K562 (cell line): ENCODE measurements around the gene CD300LG. TPM values are rescaled to one million over a fixed set of nuclear protein-coding genes. Genes with fewer than 3 reads are reported as not detected.
A peak's percentile ranks its signal among the peaks of the same experiment; 100 is the strongest.

ENCODE experiments used
- ATAC-seq: fragments of 200-7000 bp; cut with Tn5 transposase; 3 replicates; pipeline ENCODE4 v1.9.1; 2020; ENCODE audit warnings: moderate library complexity
- BruUV-seq: library from RNA; stranded (reverse); fragments of 400-500 nt; replicated peaks from 2 replicates; lab custom pipeline; 2021; lab: Mats Ljungman, UMichigan
- CTCF ChIA-PET: fragments of 300-600 bp; formaldehyde crosslinking; extraction: SDS; loops from one replicate; lab custom pipeline; 2021; ENCODE audit warnings: low intra/inter-chr PET ratio; lab: Yijun Ruan, JAX
- POLR2A ChIA-PET: fragments of 300-600, 350-650 bp; sonication (Branson Sonifier 250); formaldehyde crosslinking; extraction: SDS; loops from one replicate; lab custom pipeline; 2021; ENCODE audit warnings: antibody characterized with exemption, inconsistent platforms; lab: Yijun Ruan, JAX
- DNase-seq, 4 experiments: peaks; one replicate each; pipeline versions ENCODE4 v3.0.0 to v3.0.0-alpha.2; 2011 to 2018; ENCODE audit warnings: low spot score in 3 of 4, mixed read lengths in 3 of 4; ENCODE audit errors: extremely low read depth in 1 of 4
- FAIRE-seq: peaks from 2 replicates; lab custom pipeline; 2011; peaks lifted over from hg19 to GRCh38; lab: Jason Lieb, UNC
- H2AFZ ChIP-seq: 2 replicates; pipeline ENCODE4 v1.6.0; 2011; ENCODE audit warnings: low read depth, low read length, control low read depth, inconsistent platforms
- H3K27ac ChIP-seq: fragments of 200-600 bp; 3 replicates; pipeline ENCODE4 v1.8.0; 2011; ENCODE audit warnings: low read depth, mild to moderate bottlenecking, control low read depth, inconsistent platforms, low read length, moderate library complexity, mixed read lengths; ENCODE audit errors: extremely low read depth
- H3K27me3 ChIP-seq, 2 experiments: fragments of 300-600 bp in 1 of 2; 2 replicates in 1 of 2; 3 replicates in 1 of 2; pipeline versions ENCODE4 v1.6.0 to v1.8.0; 2011; ENCODE audit warnings: inconsistent platforms in 2 of 2, low read length in 2 of 2, mild to moderate bottlenecking in 1 of 2, mixed read lengths in 1 of 2, moderate library complexity in 1 of 2; ENCODE audit not compliant: control insufficient read depth in 2 of 2, insufficient read depth in 2 of 2
- H3K36me3 ChIP-seq: fragments of 300-600 bp; 3 replicates; pipeline ENCODE4 v1.8.0; 2011; ENCODE audit warnings: mild to moderate bottlenecking, low read length, inconsistent platforms; ENCODE audit not compliant: control insufficient read depth, insufficient read depth
- H3K4me1 ChIP-seq, 2 experiments: fragments of 200-600 bp in 1 of 2; replicated peaks in 1 of 2; 2 replicates in 1 of 2; 3 replicates in 1 of 2; pipeline versions ENCODE4 v1.5.1 to v1.8.0; 2011; ENCODE audit warnings: inconsistent platforms in 2 of 2, low read length in 2 of 2, mild to moderate bottlenecking in 1 of 2, mixed read lengths in 1 of 2, moderate library complexity in 1 of 2; ENCODE audit not compliant: control insufficient read depth in 2 of 2, insufficient read depth in 2 of 2
- H3K4me2 ChIP-seq: 2 replicates; pipeline ENCODE4 v1.6.1; 2011; ENCODE audit warnings: low read length, control low read depth, inconsistent platforms, mixed read lengths; ENCODE audit not compliant: insufficient read depth
- H3K4me3 ChIP-seq: fragments of 200-600 bp; sonication (generic), shearing (Covaris generic); 2 replicates; pipeline ENCODE4 v1.5.1; 2016; ENCODE audit warnings: control low read depth, inconsistent platforms
- H3K79me2 ChIP-seq: fragments of 200-600 bp; 3 replicates; pipeline ENCODE4 v1.8.0; 2011; ENCODE audit warnings: low read length, inconsistent platforms; ENCODE audit not compliant: control insufficient read depth, insufficient read depth
- H3K9ac ChIP-seq, 2 experiments: 2 replicates each; pipeline versions ENCODE4 v1.6.0 to v1.6.1; 2011; ENCODE audit warnings: low read depth in 2 of 2, low read length in 2 of 2, control low read depth in 1 of 2, inconsistent platforms in 1 of 2, mild to moderate bottlenecking in 1 of 2, mixed read lengths in 1 of 2; ENCODE audit not compliant: insufficient read depth in 1 of 2
- H3K9me1 ChIP-seq: one replicate; pipeline ENCODE4 v1.6.0; 2011; ENCODE audit warnings: inconsistent platforms, mild to moderate bottlenecking, low read length, moderate library complexity; ENCODE audit not compliant: control insufficient read depth, insufficient read depth
- H3K9me3 ChIP-seq: replicated peaks from 2 replicates; pipeline ENCODE4 v1.5.1; 2011; ENCODE audit warnings: low read depth, low read length, inconsistent platforms; ENCODE audit not compliant: control insufficient read depth, insufficient read depth
- H4K20me1 ChIP-seq: replicated peaks from 2 replicates; pipeline ENCODE4 v1.6.1; 2011; ENCODE audit warnings: low read length, inconsistent platforms, mixed read lengths; ENCODE audit not compliant: control insufficient read depth, insufficient read depth
- KLF1 ChIP-seq: fragments of 450-650 bp; IDR thresholded peaks from 2 replicates; pipeline ENCODE4 v1.6.1; 2016; ENCODE audit warnings: missing genetic modification characterization, missing compliant biosample characterization
- MEF2D ChIP-seq: conservative IDR thresholded peaks from 2 replicates; pipeline ENCODE4 v1.6.1; 2016; ENCODE audit warnings: low read depth, missing genetic modification characterization, missing compliant biosample characterization
- WGBS: fragments of 100-300 bp; shearing (Covaris generic); methylation state at CpG from one replicate; pipeline ENCODE4 v1.1.6; 2016; ENCODE audit warnings: low coverage, mixed read lengths; ENCODE audit not compliant: insufficient coverage; ENCODE audit errors: missing lambda C conversion rate; 5-methylcytosine and 5-hydroxymethylcytosine counted together
- in situ Hi-C: fragments of 300-500 bp; cut with MboI; formaldehyde crosslinking; loops from 4 replicates; pipeline ENCODE4 v1.15.0; 2018; ENCODE audit warnings: inconsistent platforms, mixed read lengths
- intact Hi-C: fragments of 100-400 bp; cut with micrococcal nuclease; formaldehyde crosslinking; loops from 2 replicates; pipeline ENCODE4 v1.14.2; 2022
- polyA plus RNA-seq, 8 experiments: library from polyadenylated mRNA; depleted of rRNA in 4 of 8; stranded (reverse) in 5 of 8; unstranded in 3 of 8; fragments of >200 nt; fragmentation: Nextera tagmentation in 2 of 8; fragmentation: Illumina TruSeq in 1 of 8; extraction: Ambion mirVana in 2 of 8; extraction: Trizol in 1 of 8; gene quantifications; 2 replicates each; pipeline versions ENCODE4 v1.2.1 to v1.2.3, GENCODE V29; 2011 to 2014; ENCODE audit warnings: inconsistent platforms in 1 of 8, missing spikeins in 1 of 8
- total RNA-seq, 7 experiments: library from RNA; depleted of rRNA in 6 of 7; stranded (reverse); fragments of >200 nt in 6 of 7; fragmentation: Illumina TruSeq in 2 of 7; extraction: Trizol in 2 of 7; gene quantifications; 2 replicates each; pipeline versions ENCODE4 v1.2.1 to v1.2.3, GENCODE V29; 2011 to 2021; ENCODE audit warnings: low replicate concordance in 1 of 7
- TF ChIP-seq, protein P1 (sequence below): IDR thresholded peaks from 2 replicates; pipeline ENCODE4 v1.6.1; 2011; ENCODE audit not compliant: insufficient read length; ENCODE audit errors: extremely low read depth

CD300LG gene
- total and polyA plus RNA-seq, 9 of the 15 experiments (the other 6 are each of a cell fraction or from before 2014, with no cell fraction given), result not detected

DNA sequence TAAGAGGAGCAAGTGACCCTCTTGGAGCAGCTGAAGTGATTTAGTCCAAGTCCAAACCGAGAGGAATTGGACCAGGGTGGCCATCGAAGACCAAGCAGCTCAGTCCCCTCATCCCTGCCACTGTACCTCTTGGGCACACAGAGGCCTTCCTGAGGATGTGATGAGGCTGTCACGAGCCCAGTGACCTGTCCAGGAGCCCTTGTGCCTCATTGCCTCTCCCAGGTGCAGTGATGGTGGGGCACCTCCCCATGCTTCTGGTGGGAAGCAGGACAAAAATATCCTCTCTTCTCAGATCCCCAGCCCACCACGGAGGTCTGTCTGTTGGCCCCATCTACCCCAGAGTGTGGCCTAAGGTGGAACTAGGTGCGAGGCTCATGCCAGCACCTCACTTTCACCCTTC is 2.7 kb upstream of the CD300LG start:
- intact Hi-C loops (loop anchor here (10.0 kb wide), 1 partner anchor 149 kb away; no protein-coding TSS in a partner anchor), in situ Hi-C loops (no loop called here)
- WGBS, result 23% methylated on average over 5 of the region's 5 CpGs
- H3K27ac ChIP-seq, result no peak overlapping the region
- no TSS peak for BruUV-seq
- no peak overlapping the region for H2AFZ ChIP-seq
- ChIA-PET CTCF (no interaction called here), POLR2A (interaction anchor here (1.4 kb wide), 1 partner anchor 69 kb away, joined by 3 read pairs; no protein-coding TSS in a partner anchor)
- DNase-seq (no peak), FAIRE-seq (no peak), ATAC-seq (no peak)
- H3K79me2 ChIP-seq, result no peaks in the 10 kb centered on the region
- H3K36me3 ChIP-seq, result no peaks in the 10 kb centered on the region
- H3K4me3 ChIP-seq, result no peak overlapping the region
- H3K4me2 ChIP-seq, result no peak overlapping the region
- no peaks in the 10 kb centered on the region for H3K9me1 ChIP-seq
- peaks cover 16 to 22% of the 10 kb centered on the region in 2 experiments for H3K4me1 ChIP-seq
- peaks cover 6 to 13% of the 10 kb centered on the region in 2 experiments for H3K27me3 ChIP-seq
- H4K20me1 ChIP-seq, result no peaks in the 10 kb centered on the region; the same call in 1 of the 2 replicates
- TF ChIP-seq KLF1 (tag), result no peak
- H3K9ac ChIP-seq, result 0 out of 4 replicates have a peak overlapping the region, but pooled peaks of 1 of the 2 experiments have one; percentile 4
- H3K9me3 ChIP-seq, result no peaks in the 10 kb centered on the region

- 32% methylated on average over 4 of the region's 4 CpGs for WGBS
- no peaks in the 10 kb centered on the region for H3K36me3 ChIP-seq
- H4K20me1 ChIP-seq, result no peaks in the 10 kb centered on the region
- H3K4me2 ChIP-seq, result no peak overlapping the region
- no peak overlapping the region for H3K27ac ChIP-seq
- H2AFZ ChIP-seq, result peak overlapping the region; percentile 58; the same call in 1 of the 2 replicates
- no peak overlapping the region for H3K9ac ChIP-seq
- ATAC-seq (no peak), DNase-seq (no peak), FAIRE-seq (no peak)
- H3K79me2 ChIP-seq, result no peaks in the 10 kb centered on the region
- no peaks in the 10 kb centered on the region for H3K9me3 ChIP-seq
- H3K4me3 ChIP-seq, result no peak overlapping the region
- peaks cover 8 to 17% of the 10 kb centered on the region in 2 experiments; a peak in 2 of 5 replicates for H3K4me1 ChIP-seq
- ChIA-PET CTCF (interaction anchor here (1.3 to 2.1 kb wide), 3 partner anchors 66 to 151 kb away, joined by 3 to 17 read pairs (median 5); no protein-coding TSS in a partner anchor), POLR2A (interaction anchor here (0.8 to 1.4 kb wide), 4 partner anchors 22 to 530 kb away, joined by 3 to 5 read pairs (median 3); partner anchors contain the start of gene DUSP3)
- TF ChIP-seq, protein P1, sequence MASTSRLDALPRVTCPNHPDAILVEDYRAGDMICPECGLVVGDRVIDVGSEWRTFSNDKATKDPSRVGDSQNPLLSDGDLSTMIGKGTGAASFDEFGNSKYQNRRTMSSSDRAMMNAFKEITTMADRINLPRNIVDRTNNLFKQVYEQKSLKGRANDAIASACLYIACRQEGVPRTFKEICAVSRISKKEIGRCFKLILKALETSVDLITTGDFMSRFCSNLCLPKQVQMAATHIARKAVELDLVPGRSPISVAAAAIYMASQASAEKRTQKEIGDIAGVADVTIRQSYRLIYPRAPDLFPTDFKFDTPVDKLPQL, result no peak
- no peak for TF ChIP-seq MEF2D (tag)
- no TSS peak for BruUV-seq
- in situ Hi-C loops (no loop called here), intact Hi-C loops (loop anchor here (2.0 to 10.0 kb wide), 2 partner anchors 67 to 151 kb away; partner anchors contain the start of gene DUSP3)
- H3K9me1 ChIP-seq, result no peaks in the 10 kb centered on the region
- peaks cover 10 to 17% of the 10 kb centered on the region in 2 experiments for H3K27me3 ChIP-seq
Observed at GRCh38 chr17:43845766-43846165, 1.2 kb upstream of the CD300LG start.
